GM21528 (cell line): ENCODE measurements around the gene LCN10.
"Not testable (repeated sequence)": the region's sequence is repeated elsewhere in the genome, so short reads cannot be mapped to it uniquely, and the experiment has no call there.

Experiments
- ATAC-seq: cut with Tn5 transposase; IDR thresholded peaks from one replicate; pipeline ENCODE4 v1.9.1; 2021; ENCODE audit warnings: mild to moderate bottlenecking, moderate library complexity; ENCODE audit not compliant: unreplicated experiment, low FRiP score

LCN10 gene

GRCh38 chr9:136722969-136723356 is 19.8 kb downstream of the LCN10 start:
- no peak for ATAC-seq

- ATAC-seq, result no peak
These were observed 20.4 kb downstream of the LCN10 start for GRCh38 chr9:136722093-136722968.

GRCh38 chr9:136721339-136722092 is 21.2 kb downstream of the LCN10 start:
- ATAC-seq, result no peak

GRCh38 chr9:136720898-136721338 is 21.8 kb downstream of the LCN10 start:
- no peak for ATAC-seq

GRCh38 chr9:136720251-136720897 is 22.4 kb downstream of the LCN10 start:
- no peak for ATAC-seq

- no peak for ATAC-seq
These were observed 23.4 kb downstream of the LCN10 start for GRCh38 chr9:136719195-136719880.

- no peak for ATAC-seq
These were observed 24.2 kb downstream of the LCN10 start for GRCh38 chr9:136718345-136719194.

- ATAC-seq, result no peak
These were observed 25.3 kb downstream of the LCN10 start for GRCh38 chr9:136717399-136717798.

GRCh38 chr9:136714893-136715274 is 27.9 kb downstream of the LCN10 start:
- ATAC-seq, result no peak

GRCh38 chr9:136714096-136714892 is 28.4 kb downstream of the LCN10 start:
- ATAC-seq, result no peak

GRCh38 chr9:136713550-136713949 is 29.2 kb downstream of the LCN10 start:
- ATAC-seq, result no peak

- ATAC-seq, result no peak
These were observed 29.8 kb downstream of the LCN10 start for GRCh38 chr9:136712690-136713544.

- no peak for ATAC-seq
These were observed 30.7 kb downstream of the LCN10 start, which contains the start of gene DIPK1B for GRCh38 chr9:136711751-136712689. Gene DIPK1B (plus strand): TSS chr9:136712572. CDS start chr9:136712666, 94 bp downstream.

GRCh38 chr9:136711219-136711648 is 31.5 kb downstream of the LCN10 start:
- not testable (repeated sequence) for ATAC-seq

GRCh38 chr9:136710543-136710942 is 32.2 kb downstream of the LCN10 start:
- ATAC-seq, result no peak

GRCh38 chr9:136709454-136710109 is 33.2 kb downstream of the LCN10 start:
- ATAC-seq, result no peak
